Aorta (tissue), 5 donors: ENCODE measurements around the gene CDK4. TPM values are rescaled to one million over a fixed set of nuclear protein-coding genes. Genes with fewer than 3 reads are reported as not detected.

ENCODE experiments used
- ATAC-seq: fragments of 200-7000 bp; cut with Tn5 transposase; one replicate; pipeline ENCODE4 v1.9.1; 2022; ENCODE audit warnings: moderate library complexity; ENCODE audit not compliant: low FRiP score
- DNase-seq, 2 donors: peaks; one replicate each; pipeline ENCODE4 v3.0.0-alpha.2; 2020
- H3K27ac ChIP-seq, 2 donors: one replicate each; pipeline ENCODE4 v1.5.1; 2013; ENCODE audit warnings: low read length in 2 of 2, mild to moderate bottlenecking in 2 of 2, moderate library complexity in 2 of 2, control low read depth in 1 of 2, inconsistent platforms in 1 of 2, low read depth in 1 of 2
- H3K27me3 ChIP-seq, 2 donors: one replicate each; pipeline ENCODE4 v1.6.1; 2013; ENCODE audit warnings: control low read depth in 1 of 2, low read length in 1 of 2, mild to moderate bottlenecking in 1 of 2, moderate library complexity in 1 of 2; ENCODE audit not compliant: insufficient read depth in 2 of 2, control insufficient read depth in 1 of 2
- H3K36me3 ChIP-seq, 2 donors: one replicate each; pipeline ENCODE4 v1.6.1; 2013; ENCODE audit warnings: control low read depth in 1 of 2, low read length in 1 of 2, mild to moderate bottlenecking in 1 of 2; ENCODE audit not compliant: insufficient read depth in 2 of 2, control insufficient read depth in 1 of 2
- H3K4me1 ChIP-seq, 2 donors: one replicate each; pipeline ENCODE4 v1.6.1; 2013; ENCODE audit warnings: low read length in 2 of 2, control low read depth in 1 of 2, mild to moderate bottlenecking in 1 of 2, moderate library complexity in 1 of 2; ENCODE audit not compliant: insufficient read depth in 2 of 2, control insufficient read depth in 1 of 2
- H3K4me3 ChIP-seq, 2 donors: one replicate each; pipeline ENCODE4 v1.5.1; 2013; ENCODE audit warnings: low read length in 2 of 2, control low read depth in 1 of 2, mild to moderate bottlenecking in 1 of 2
- H3K9me3 ChIP-seq: one replicate; pipeline ENCODE4 v1.6.1; 2013; ENCODE audit warnings: mild to moderate bottlenecking, low read length; ENCODE audit not compliant: control insufficient read depth
- WGBS, 2 donors: extraction: QIAGEN DNeasy Blood & Tissue Kit; methylation state at CpG; one replicate each; pipeline ENCODE4 v1.1.7; 2013; 5-methylcytosine and 5-hydroxymethylcytosine counted together
- intact Hi-C, 2 donors: fragments of 100-400 bp; cut with DNase I; formaldehyde crosslinking; loops; one replicate each; pipeline versions ENCODE4 v1.14.2 to v1.15.0; 2022
- polyA plus RNA-seq, 2 donors: library from polyadenylated mRNA; stranded (reverse); fragments of 200-250 nt; gene quantifications; one replicate each; pipeline ENCODE4 v1.2.3, GENCODE V29; 2013
- total RNA-seq, 2 donors: library from RNA; stranded (reverse); fragmentation: NEBNext Ultra II Directional; extraction: Animal tissue kit (Norgen Biotek cat#: 25700); gene quantifications; one replicate each; pipeline ENCODE4 v1.2.1, GENCODE V29; 2021
- donor health status: healthy with polysubstance abuse.
- donor health status: Bipolar disorder and iron deficiency.
- donor health status: DM: no; HTN: no; CAD: no.
- donor health status: DM: no; HTN: no; CAD: no.
- donor health status: DM: yes; HTN: yes; CAD: no.

The CDK4 gene
- total and polyA plus RNA-seq, 4 donors: 44.7 to 60.4 (median 54.8) TPM

- Histone ChIP-seq H3K27me3 (no peaks in the 10 kb centered on the region), H3K4me3 (no peak overlapping the region), H3K9me3 (no peaks in the 10 kb centered on the region), H3K36me3 (peaks cover 0 to 4% of the 10 kb centered on the region in 2 donors), H3K27ac (no peak overlapping the region), H3K4me1 (peaks cover 0 to under 1% of the 10 kb centered on the region in 2 donors)
- no peak for DNase-seq
- intact Hi-C loops: no loop called here
- no peak for ATAC-seq
- 85 to 86% methylated on average over 3 of the region's 3 CpGs for WGBS, 2 donors
Observed at GRCh38 chr12:57746025-57746424, 6.1 kb downstream of the CDK4 start.

DNA sequence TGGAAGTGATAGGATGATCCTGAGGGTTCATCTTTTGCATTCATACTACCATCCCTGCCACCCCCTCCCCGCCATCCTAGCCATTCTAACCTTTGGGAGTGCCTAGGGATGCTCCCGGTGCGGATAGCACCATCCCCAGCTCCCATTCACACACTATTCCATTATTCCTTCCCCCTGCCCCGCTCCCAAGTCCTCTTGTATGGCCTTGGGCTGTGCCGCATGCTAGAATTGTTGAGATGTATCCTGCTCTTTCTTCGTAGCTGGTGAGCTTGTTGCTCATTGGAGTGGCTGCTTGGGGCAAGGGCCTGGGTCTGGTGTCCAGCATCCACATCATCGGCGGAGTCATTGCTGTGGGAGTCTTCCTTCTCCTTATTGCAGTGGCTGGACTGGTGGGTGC is 6.6 kb downstream of the CDK4 start:
- intact Hi-C loops: no loop called here
- WGBS, 2 donors: 33 to 37% methylated on average over 8 of the region's 8 CpGs
- no peaks in the 10 kb centered on the region for H3K9me3 ChIP-seq
- peak overlapping the region; percentile 52 to 86 for H3K4me3 ChIP-seq
- no peaks in the 10 kb centered on the region for H3K4me1 ChIP-seq
- DNase-seq (peak in 1 of 2 donors; percentile 49), ATAC-seq (no peak)
- H3K36me3 ChIP-seq: peaks cover 0 to 4% of the 10 kb centered on the region in 2 donors
- peak overlapping the region; percentile 90 to 92 for H3K27ac ChIP-seq
- no peaks in the 10 kb centered on the region for H3K27me3 ChIP-seq

DNA sequence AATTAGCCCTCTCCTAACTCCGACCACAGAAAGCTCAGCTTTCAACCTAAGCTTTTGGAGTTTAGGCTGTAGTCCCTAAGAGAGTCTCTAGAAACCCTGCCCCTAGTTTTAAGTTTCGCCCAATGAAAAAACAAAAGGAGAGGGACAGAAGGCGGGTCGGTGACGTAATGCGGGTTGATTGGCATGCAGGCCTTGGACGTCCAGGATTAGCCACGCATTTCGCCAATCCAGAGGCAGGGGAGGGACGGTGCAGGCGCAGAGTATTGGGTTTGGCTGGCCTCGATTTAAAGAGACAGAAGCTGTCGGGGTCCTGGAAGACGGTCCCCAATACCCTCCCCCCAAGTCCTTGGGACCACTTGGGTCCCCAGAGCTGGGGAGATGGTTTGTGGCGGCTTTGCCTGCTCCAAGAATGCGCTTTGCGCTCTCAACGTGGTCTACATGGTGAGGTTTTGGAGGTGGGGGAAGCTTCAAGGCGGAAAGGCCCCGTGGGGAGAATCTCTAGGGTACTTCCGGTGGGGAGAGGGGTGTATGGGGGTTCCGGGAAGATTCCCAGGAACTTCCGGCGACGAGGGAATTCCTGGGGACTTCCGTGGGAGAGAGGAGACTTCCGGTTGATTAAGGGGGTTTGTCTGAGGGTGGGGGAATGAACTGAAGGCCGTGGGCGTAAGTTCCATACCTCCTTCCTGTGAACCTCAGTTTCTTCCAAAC is 7.2 kb downstream of the CDK4 start, which contains the start of gene TSPAN31:
TSS of gene TSPAN31 (plus strand) at position 263 of the 708 bp plus-strand sequence. CDS start at position 379, 116 bp downstream.
- no peaks in the 10 kb centered on the region for H3K27me3 ChIP-seq
- peak within 1 kb of the TSS; percentile 52 to 86 for H3K4me3 ChIP-seq
- H3K4me1 ChIP-seq: no peaks in the 10 kb centered on the region
- intact Hi-C loops: no loop called here
- peak; percentile 99 for DNase-seq
- ATAC-seq: peak; percentile 97
- H3K27ac ChIP-seq: peak within 1 kb of the TSS; percentile 90 to 92
- 0 to 1% methylated on average over 29 of the region's 29 CpGs for WGBS, 2 donors
- no peaks in the 10 kb centered on the region for H3K9me3 ChIP-seq
- H3K36me3 ChIP-seq: peaks cover 0 to 4% of the 10 kb centered on the region in 2 donors

DNA sequence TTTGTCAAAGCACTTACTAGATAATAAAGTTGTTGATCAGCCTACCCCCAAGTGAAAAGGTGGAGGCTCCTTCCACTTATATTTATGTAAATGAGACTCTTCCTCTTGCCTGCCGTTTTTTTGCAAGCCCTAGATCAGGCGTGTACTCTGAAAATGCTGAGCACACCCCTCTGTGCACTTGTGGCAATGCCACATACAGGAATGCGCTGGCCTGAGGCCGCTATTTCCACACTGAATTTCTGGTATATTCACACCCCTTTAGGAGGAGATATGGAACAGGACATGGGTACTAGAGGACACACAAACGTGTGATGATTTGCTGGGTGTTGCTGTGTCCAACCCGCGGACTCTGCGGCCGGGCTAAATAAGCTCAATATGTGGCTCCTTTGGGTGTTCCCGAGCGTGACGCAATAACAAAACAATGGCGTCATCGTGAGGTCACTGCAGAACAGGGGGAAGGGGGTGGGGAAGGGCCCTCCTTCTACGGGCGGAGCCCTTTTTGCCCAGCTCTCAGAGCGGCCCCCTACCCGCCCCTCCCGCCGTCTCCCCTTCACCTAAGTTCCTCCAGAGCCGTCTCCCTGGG is 7.8 kb downstream of the CDK4 start:
- WGBS, 2 donors: 7 to 9% methylated on average over 21 of the region's 21 CpGs
- no peaks in the 10 kb centered on the region for H3K4me1 ChIP-seq
- intact Hi-C loops: no loop called here

GRCh38 chr12:57743769-57744168 is 8.3 kb downstream of the CDK4 start:
- WGBS, 2 donors: 85 to 92% methylated on average over 2 of the region's 2 CpGs
- no peaks in the 10 kb centered on the region for H3K4me1 ChIP-seq
- no peaks in the 10 kb centered on the region for H3K9me3 ChIP-seq
- DNase-seq (no peak), ATAC-seq (no peak)
- no peaks in the 10 kb centered on the region for H3K27me3 ChIP-seq
- H3K36me3 ChIP-seq: peaks cover 0 to 2% of the 10 kb centered on the region in 2 donors
- no peak overlapping the region for H3K4me3 ChIP-seq
- H3K27ac ChIP-seq: no peak overlapping the region
- intact Hi-C loops: no loop called here

More for the DNA sequence above, 7.8 kb downstream of the CDK4 start:
- Histone ChIP-seq H3K27ac (peak overlapping the region; percentile 49 to 50), H3K27me3 (no peaks in the 10 kb centered on the region), H3K4me3 (peak overlapping the region; percentile 36 to 45), H3K36me3 (peaks cover 0 to 4% of the 10 kb centered on the region in 2 donors), H3K9me3 (no peaks in the 10 kb centered on the region)
- ATAC-seq (peak; percentile 84), DNase-seq (peak; percentile 84 to 94)

GRCh38 chr12:57741844-57742738 is 10.0 kb downstream of the CDK4 start:
- ATAC-seq (no peak), DNase-seq (no peak)
- H3K36me3 ChIP-seq: no peaks in the 10 kb centered on the region
- H3K9me3 ChIP-seq: no peaks in the 10 kb centered on the region
- intact Hi-C loops: no loop called here
- no peak overlapping the region for H3K27ac ChIP-seq
- H3K4me3 ChIP-seq: no peak overlapping the region
- H3K4me1 ChIP-seq: no peaks in the 10 kb centered on the region
- 54 to 58% methylated on average over 14 of the region's 14 CpGs for whole genome bisulfite sequencing, 2 donors
- H3K27me3 ChIP-seq: no peaks in the 10 kb centered on the region

GRCh38 chr12:57741413-57741789 is 10.7 kb downstream of the CDK4 start:
- intact Hi-C loops: no loop called here
- DNase-seq: no peak
- Histone ChIP-seq H3K9me3 (no peaks in the 10 kb centered on the region), H3K27me3 (no peaks in the 10 kb centered on the region), H3K36me3 (no peaks in the 10 kb centered on the region), H3K4me1 (no peaks in the 10 kb centered on the region), H3K27ac (no peak overlapping the region), H3K4me3 (no peak overlapping the region)
- 74 to 80% methylated on average over 1 of the region's 1 CpG for WGBS, 2 donors
- no peak for ATAC-seq

- WGBS, 2 donors: 68 to 71% methylated on average over 5 of the region's 5 CpGs
- no peak for ATAC-seq
- Histone ChIP-seq H3K27ac (no peak overlapping the region), H3K36me3 (no peaks in the 10 kb centered on the region), H3K4me3 (no peak overlapping the region), H3K9me3 (no peaks in the 10 kb centered on the region), H3K4me1 (no peaks in the 10 kb centered on the region), H3K27me3 (no peaks in the 10 kb centered on the region)
- intact Hi-C loops: no loop called here
- DNase-seq: no peak
Observed at GRCh38 chr12:57740656-57741412, 11.3 kb downstream of the CDK4 start.
